Measurements from ENCODE around the gene CIC. TPM values are rescaled to one million over a fixed set of nuclear protein-coding genes. Genes with fewer than 3 reads are reported as not detected.
A peak's percentile ranks its signal among the peaks of the same experiment; 100 is the strongest.

Gene CIC
- total and polyA plus RNA-seq, 9 of the 15 experiments (the other 6 are each of a cell fraction or from before 2014, with no cell fraction given): 0.07 to 44.7 (median 8.6) TPM

- TF ChIP-seq ETV5 (CRISPR knock-in tag; IDR thresholded peaks at IDR 0.05; ENCODE audit: low read depth) (no peak), KDM4B (IDR thresholded peaks at IDR 0.05; ENCODE audit: borderline replicate concordance in 2 of 2, low read depth in 1 of 2) (no peak), PYGO2 (tag; IDR thresholded peaks at IDR 0.05) (no peak), SIN3A (IDR thresholded peaks at IDR 0.05; ENCODE audit: borderline replicate concordance in 2 of 2, control insufficient read depth in 1 of 2, low read depth in 2 of 2, low read length in 2 of 2) (no peak), CBFA2T3 (IDR thresholded peaks at IDR 0.05) (peak; percentile 63), MAZ (CRISPR knock-in tag; conservative IDR thresholded peaks at IDR 0.05 in 1 of 2, IDR thresholded peaks at IDR 0.05 in 1 of 2) (peak in 1 of 2 experiments; percentile 31; a peak in 1 of 4 replicates), TCF7L2 (IDR thresholded peaks at IDR 0.05; ENCODE audit: low read depth, low read length) (no peak)
Observed at GRCh38 chr19:42229301-42229854, 39.7 kb upstream of the CIC start (continued).

- POLR2A ChIA-PET: interaction anchor here (0.6 to 7.2 kb wide), 4 partner anchors 10 to 17 kb away, joined by 3 to 116 read pairs (median 16); partner anchors contain the start of genes DEDD2, GSK3A and ZNF526
- peak in 1 of 2 experiments; percentile 41; a peak in 1 of 4 replicates for TF ChIP-seq MAZ (CRISPR knock-in tag; conservative IDR thresholded peaks at IDR 0.05 in 1 of 2, IDR thresholded peaks at IDR 0.05 in 1 of 2)
- no peak for TF ChIP-seq PTTG1 (tag; IDR thresholded peaks at IDR 0.05; ENCODE audit: low read depth)
- TF ChIP-seq PRPF4 (IDR thresholded peaks at IDR 0.05; ENCODE audit: insufficient read depth, low read depth, low read length, poor library complexity, severe bottlenecking): no peak
- TF ChIP-seq SIRT6 (IDR thresholded peaks at IDR 0.05; ENCODE audit: low read depth, low read length): no peak
- no peak for TF ChIP-seq TAL1 (IDR thresholded peaks at IDR 0.05)
- peak; percentile 28 for TF ChIP-seq TBP (optimal IDR thresholded peaks at IDR 0.05; ENCODE audit: low read depth, low read length)
- TF ChIP-seq TAF1 (IDR thresholded peaks at IDR 0.05; ENCODE audit: control insufficient read depth, extremely low read depth, insufficient read depth, low read length, severe bottlenecking): no peak
- TF ChIP-seq OTX1 (CRISPR knock-in tag; IDR thresholded peaks at IDR 0.05): no peak
- peak; percentile 89 for TF ChIP-seq NFE2 (IDR thresholded peaks at IDR 0.05; ENCODE audit: low read depth)
- no peak for TF ChIP-seq NR1H2 (CRISPR knock-in tag; IDR thresholded peaks at IDR 0.05)
- TF ChIP-seq ARID3B (CRISPR knock-in tag; IDR thresholded peaks at IDR 0.05; ENCODE audit: borderline replicate concordance): no peak
- TF ChIP-seq CBX1 (IDR thresholded peaks at IDR 0.05; ENCODE audit: low read depth): no peak
- TF ChIP-seq KHSRP (IDR thresholded peaks at IDR 0.05): no peak
- no peak for TF ChIP-seq SMAD2 (IDR thresholded peaks at IDR 0.05; ENCODE audit: low read depth, low read length)
- TF ChIP-seq CXXC5 (CRISPR knock-in tag; IDR thresholded peaks at IDR 0.05): peak; percentile 59
Observed at GRCh38 chr19:42229855-42230351, 39.1 kb upstream of the CIC start.

More at GRCh38 chr19:42229855-42230351, 39.1 kb upstream of the CIC start:
- H4K20me1 ChIP-seq (replicated peaks; ENCODE audit: control insufficient read depth, insufficient read depth, low read length): peaks cover 34% of the 10 kb centered on the region
- H3K9me1 ChIP-seq (ENCODE audit: control insufficient read depth, insufficient read depth, low read length): peaks cover 3% of the 10 kb centered on the region
- H3K9me3 ChIP-seq (replicated peaks; ENCODE audit: control insufficient read depth, insufficient read depth, low read depth, low read length): no peaks in the 10 kb centered on the region
- DNase-seq (ENCODE audit: extremely low read depth in 1 of 4, low spot score in 3 of 4) (peak in 2 of 4 experiments; percentile 86 to 89), FAIRE-seq (peak; percentile 99), ATAC-seq (peak; percentile 94)
- 9% methylated on average over 8 of the region's 8 CpGs for WGBS (ENCODE audit: insufficient coverage, low coverage, missing lambda C conversion rate)
- peak overlapping the region; percentile 75 for H3K27ac ChIP-seq (ENCODE audit: extremely low read depth, low read depth, low read length)
- CTCF ChIA-PET (ENCODE audit: low intra/inter-chr PET ratio): no interaction called here
- intact Hi-C loops (cut with micrococcal nuclease) (loop anchor here (5.0 kb wide), 1 partner anchor 48 kb away; no protein-coding TSS in a partner anchor), in situ Hi-C loops (cut with MboI) (no loop called here)
- H3K27me3 ChIP-seq (ENCODE audit: control insufficient read depth in 2 of 2, insufficient read depth in 2 of 2, low read length in 2 of 2): no peaks in the 10 kb centered on the region
- H3K36me3 ChIP-seq (ENCODE audit: control insufficient read depth, insufficient read depth, low read length): peaks cover 97% of the 10 kb centered on the region
- peaks cover 21 to 40% of the 10 kb centered on the region in 2 experiments for H3K4me1 ChIP-seq (replicated peaks in 1 of 2; ENCODE audit: control insufficient read depth in 2 of 2, insufficient read depth in 2 of 2, low read length in 2 of 2)
- H3K4me2 ChIP-seq (ENCODE audit: insufficient read depth, low read length): peak overlapping the region; percentile 69
- H3K79me2 ChIP-seq (ENCODE audit: control insufficient read depth, insufficient read depth, low read length): peaks cover 39% of the 10 kb centered on the region
- no peak overlapping the region for H2AFZ ChIP-seq (ENCODE audit: low read depth, low read length)
- peak overlapping the region; percentile 37 to 74 for H3K9ac ChIP-seq (ENCODE audit: insufficient read depth in 1 of 2, low read depth in 2 of 2, low read length in 2 of 2)
- H3K4me3 ChIP-seq: no peak overlapping the region
- no TSS peak for BruUV-seq (replicated peaks)
